Activated T-helper 1 cell treated with anti-CD3 and anti-CD28 coated beads, Interleukin-12 subunit alpha, Interleukin-12 subunit beta, Interleukin-2, Interleukin-4 antibody, amounts not matched to agents 30 ng/mL and 10 ng/mL and 1 ng/mL, durations not matched to agents 14 hours and 24 hours and 36 hours (primary cell): ENCODE measurements around the gene VIL1. TPM values are rescaled to one million over a fixed set of nuclear protein-coding genes. Genes with fewer than 3 reads are reported as not detected.

Experiments
- DNase-seq: peaks from one replicate; pipeline ENCODE4 v3.0.0; 2021; ENCODE audit warnings: low spot score
- H3K27ac Mint-ChIP-seq: one replicate; pipeline ENCODE4 v1.8.0; 2021; ENCODE audit warnings: mild to moderate bottlenecking, mixed read lengths
- H3K27me3 Mint-ChIP-seq: one replicate; pipeline ENCODE4 v1.8.0; 2022; ENCODE audit warnings: mild to moderate bottlenecking, moderate library complexity, mixed read lengths; ENCODE audit not compliant: insufficient read depth
- H3K36me3 Mint-ChIP-seq: one replicate; pipeline ENCODE4 v1.8.0; 2021; ENCODE audit warnings: low read depth, mixed read lengths
- H3K4me1 Mint-ChIP-seq: one replicate; pipeline ENCODE4 v1.8.0; 2021; ENCODE audit warnings: low read depth, mixed read lengths
- H3K4me3 Mint-ChIP-seq: one replicate; pipeline ENCODE4 v1.8.0; 2021; ENCODE audit warnings: mild to moderate bottlenecking, moderate library complexity, mixed read lengths
- H3K9me3 Mint-ChIP-seq: one replicate; pipeline ENCODE4 v1.8.0; 2021; ENCODE audit warnings: mixed read lengths
- intact Hi-C: fragments of 100-400 bp; cut with micrococcal nuclease; formaldehyde crosslinking; loops from one replicate; pipeline ENCODE4 v1.15.1; 2024
- total RNA-seq: library from RNA; stranded (reverse); gene quantifications from 2 replicates; pipeline ENCODE4 v1.2.3, GENCODE V29; 2022

Gene VIL1
- total RNA-seq, 1 donor from 2014 or later, result not detected

- intact Hi-C loops, result no loop called here
- no peaks in the 10 kb centered on the region for H3K27me3 Mint-ChIP-seq
- H3K27ac Mint-ChIP-seq, result no peak overlapping the region
- H3K4me1 Mint-ChIP-seq, result peaks cover 9% of the 10 kb centered on the region
- no peak for DNase-seq
- no peaks in the 10 kb centered on the region for H3K9me3 Mint-ChIP-seq
- peaks cover 41% of the 10 kb centered on the region for H3K36me3 Mint-ChIP-seq
- H3K4me3 Mint-ChIP-seq, result no peak overlapping the region
Measured at GRCh38 chr2:218472988-218473387, 54.1 kb downstream of the VIL1 start.

- Mint-ChIP-seq H3K36me3 (peaks cover 43% of the 10 kb centered on the region), H3K4me1 (peaks cover 9% of the 10 kb centered on the region), H3K27ac (no peak overlapping the region), H3K4me3 (no peak overlapping the region), H3K9me3 (no peaks in the 10 kb centered on the region), H3K27me3 (no peaks in the 10 kb centered on the region)
- intact Hi-C loops, result no loop called here
- DNase-seq, result no peak
Measured at GRCh38 chr2:218474527-218474926, 55.6 kb downstream of the VIL1 start.

GRCh38 chr2:218476676-218477075 lies 57.8 kb downstream of the VIL1 start:
- peaks cover 38% of the 10 kb centered on the region for H3K36me3 Mint-ChIP-seq
- H3K9me3 Mint-ChIP-seq, result no peaks in the 10 kb centered on the region
- no peak overlapping the region for H3K4me3 Mint-ChIP-seq

GRCh38 chr2:218477247-218477646 lies 58.3 kb downstream of the VIL1 start:
- Mint-ChIP-seq H3K27me3 (no peaks in the 10 kb centered on the region), H3K27ac (no peak overlapping the region), H3K9me3 (no peaks in the 10 kb centered on the region), H3K36me3 (peaks cover 41% of the 10 kb centered on the region), H3K4me1 (no peaks in the 10 kb centered on the region), H3K4me3 (no peak overlapping the region)
- no peak for DNase-seq
- intact Hi-C loops, result no loop called here

More at GRCh38 chr2:218476676-218477075, 57.8 kb downstream of the VIL1 start:
- H3K27ac Mint-ChIP-seq, result no peak overlapping the region
- no peaks in the 10 kb centered on the region for H3K4me1 Mint-ChIP-seq
- no peak for DNase-seq
- intact Hi-C loops, result no loop called here
- H3K27me3 Mint-ChIP-seq, result no peaks in the 10 kb centered on the region

GRCh38 chr2:218478544-218478943 lies 59.6 kb downstream of the VIL1 start:
- Mint-ChIP-seq H3K27me3 (no peaks in the 10 kb centered on the region), H3K4me3 (no peak overlapping the region), H3K4me1 (peaks cover 10% of the 10 kb centered on the region), H3K9me3 (no peaks in the 10 kb centered on the region), H3K27ac (no peak overlapping the region), H3K36me3 (peaks cover 43% of the 10 kb centered on the region)
- intact Hi-C loops, result no loop called here
- DNase-seq, result no peak

GRCh38 chr2:218479595-218479994 lies 60.7 kb downstream of the VIL1 start:
- H3K4me1 Mint-ChIP-seq, result peaks cover 13% of the 10 kb centered on the region
- no peaks in the 10 kb centered on the region for H3K9me3 Mint-ChIP-seq
- H3K27me3 Mint-ChIP-seq, result no peaks in the 10 kb centered on the region
- intact Hi-C loops, result no loop called here
- no peak for DNase-seq
- peaks cover 39% of the 10 kb centered on the region for H3K36me3 Mint-ChIP-seq
- no peak overlapping the region for H3K4me3 Mint-ChIP-seq
- H3K27ac Mint-ChIP-seq, result no peak overlapping the region

- peaks cover 47% of the 10 kb centered on the region for H3K36me3 Mint-ChIP-seq
- no peak overlapping the region for H3K27ac Mint-ChIP-seq
- DNase-seq, result no peak
- intact Hi-C loops, result no loop called here
- H3K4me3 Mint-ChIP-seq, result no peak overlapping the region
- no peaks in the 10 kb centered on the region for H3K27me3 Mint-ChIP-seq
- no peaks in the 10 kb centered on the region for H3K9me3 Mint-ChIP-seq
- H3K4me1 Mint-ChIP-seq, result peaks cover 13% of the 10 kb centered on the region
Measured at GRCh38 chr2:218482651-218483050, 63.7 kb downstream of the VIL1 start.

GRCh38 chr2:218485986-218486667 lies 67.2 kb downstream of the VIL1 start:
- Mint-ChIP-seq H3K36me3 (peaks cover 51% of the 10 kb centered on the region), H3K9me3 (no peaks in the 10 kb centered on the region), H3K4me1 (peaks cover 13% of the 10 kb centered on the region), H3K27me3 (no peaks in the 10 kb centered on the region), H3K27ac (no peak overlapping the region), H3K4me3 (no peak overlapping the region)
- intact Hi-C loops, result no loop called here
- DNase-seq, result no peak

GRCh38 chr2:218500501-218501060 lies 81.7 kb downstream of the VIL1 start:
- H3K27me3 Mint-ChIP-seq, result no peaks in the 10 kb centered on the region
- no peak overlapping the region for H3K4me3 Mint-ChIP-seq
- intact Hi-C loops, result no loop called here
- peaks cover 21% of the 10 kb centered on the region for H3K36me3 Mint-ChIP-seq
- H3K4me1 Mint-ChIP-seq, result no peaks in the 10 kb centered on the region
- no peak for DNase-seq
- H3K9me3 Mint-ChIP-seq, result no peaks in the 10 kb centered on the region
- H3K27ac Mint-ChIP-seq, result no peak overlapping the region

- DNase-seq, result no peak
- peaks cover 21% of the 10 kb centered on the region for H3K36me3 Mint-ChIP-seq
- intact Hi-C loops, result no loop called here
Measured at GRCh38 chr2:218501665-218502064, 82.7 kb downstream of the VIL1 start.

More at GRCh38 chr2:218501665-218502064, 82.7 kb downstream of the VIL1 start:
- Mint-ChIP-seq H3K4me3 (no peak overlapping the region), H3K9me3 (no peaks in the 10 kb centered on the region), H3K27me3 (no peaks in the 10 kb centered on the region), H3K27ac (no peak overlapping the region), H3K4me1 (no peaks in the 10 kb centered on the region)

Other genes with a start within 250 kb of the VIL1 start
- 507 and 509 TPM in 2 replicates for gene ARPC2, start 201.9 kb upstream of the VIL1 start, total RNA-seq
- gene GPBAR1, start 158.1 kb upstream of the VIL1 start, total RNA-seq, result 0.54 and 0.78 TPM in 2 replicates
- 88.0 and 90.2 TPM in 2 replicates for gene AAMP, start 149.0 kb upstream of the VIL1 start, total RNA-seq
- 18.6 and 20.3 TPM in 2 replicates for gene PNKD, start 148.6 kb upstream of the VIL1 start, total RNA-seq
- gene TMBIM1, start 126.6 kb upstream of the VIL1 start, total RNA-seq, result 66.2 and 70.5 TPM in 2 replicates
- gene CATIP, start 62.3 kb upstream of the VIL1 start, total RNA-seq, result not detected in 2 replicates
- 0.05 and 0.27 TPM in 2 replicates for gene SLC11A1, start 36.9 kb upstream of the VIL1 start, total RNA-seq
- 105 and 106 TPM in 2 replicates for gene CTDSP1, start 19.3 kb upstream of the VIL1 start, total RNA-seq
- gene USP37, start 149.2 kb downstream of the VIL1 start, total RNA-seq, result 43.5 and 50.4 TPM in 2 replicates
- gene CNOT9, start 149.7 kb downstream of the VIL1 start, total RNA-seq, result 138 TPM in 2 replicates
- gene PLCD4, start 188.8 kb downstream of the VIL1 start, total RNA-seq, result 0.54 and 0.62 TPM in 2 replicates
- 61.8 and 64.4 TPM in 2 replicates for gene ZNF142, start 240.5 kb downstream of the VIL1 start, total RNA-seq
- 85.1 and 85.3 TPM in 2 replicates for gene BCS1L, start 240.6 kb downstream of the VIL1 start, total RNA-seq